Neural progenitor cell (in vitro differentiated cells): ENCODE measurements around the gene FTCD.

Experiments
- EZH2 ChIP-seq: fragments of 200-600 bp; sonication (generic); IDR thresholded peaks from 2 replicates; pipeline ENCODE4 v1.6.1; 2017; ENCODE audit warnings: antibody characterized with exemption, mild to moderate bottlenecking, moderate library complexity
- EZH2phosphoT487 ChIP-seq: fragments of 200-600 bp; sonication (generic); IDR thresholded peaks from 2 replicates; pipeline ENCODE4 v1.6.1; 2017; ENCODE audit warnings: antibody characterized with exemption
- TF ChIP-seq, protein P1 (sequence below): fragments of 200-600 bp; sonication (generic); IDR thresholded peaks from 2 replicates; pipeline ENCODE4 v1.5.1; 2017; ENCODE audit warnings: antibody characterized with exemption, mild to moderate bottlenecking

DNA sequence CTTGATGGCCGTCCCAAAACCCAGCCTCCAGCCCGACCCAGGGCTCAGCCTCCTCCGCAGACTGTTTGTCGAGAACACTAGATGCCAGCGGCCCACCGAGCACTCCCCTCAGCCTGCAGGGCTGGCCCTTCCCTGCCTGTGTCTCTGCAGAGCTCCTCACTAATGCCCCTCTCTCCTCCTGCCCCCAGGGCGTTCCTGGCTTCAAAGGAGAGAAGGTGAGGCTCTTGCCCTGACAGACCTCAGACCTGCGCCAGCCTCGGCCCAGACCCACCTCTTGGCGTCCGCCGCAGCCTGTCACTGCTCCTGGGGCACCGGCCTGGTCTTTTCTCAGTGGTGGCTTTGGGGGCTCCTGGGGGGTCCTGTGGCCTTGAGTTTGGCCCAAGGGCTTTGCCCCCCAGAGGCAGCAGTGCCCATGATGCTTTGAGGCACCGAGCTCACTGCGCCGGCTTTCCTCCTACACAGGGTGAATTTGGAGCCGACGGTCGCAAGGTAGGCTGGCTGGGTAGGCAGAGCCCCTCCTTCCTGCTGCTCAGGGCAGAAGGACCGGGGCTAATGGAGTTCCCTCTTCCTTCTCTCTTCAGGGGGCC lies 39.1 kb downstream of the FTCD start:
- TF ChIP-seq, protein P1, sequence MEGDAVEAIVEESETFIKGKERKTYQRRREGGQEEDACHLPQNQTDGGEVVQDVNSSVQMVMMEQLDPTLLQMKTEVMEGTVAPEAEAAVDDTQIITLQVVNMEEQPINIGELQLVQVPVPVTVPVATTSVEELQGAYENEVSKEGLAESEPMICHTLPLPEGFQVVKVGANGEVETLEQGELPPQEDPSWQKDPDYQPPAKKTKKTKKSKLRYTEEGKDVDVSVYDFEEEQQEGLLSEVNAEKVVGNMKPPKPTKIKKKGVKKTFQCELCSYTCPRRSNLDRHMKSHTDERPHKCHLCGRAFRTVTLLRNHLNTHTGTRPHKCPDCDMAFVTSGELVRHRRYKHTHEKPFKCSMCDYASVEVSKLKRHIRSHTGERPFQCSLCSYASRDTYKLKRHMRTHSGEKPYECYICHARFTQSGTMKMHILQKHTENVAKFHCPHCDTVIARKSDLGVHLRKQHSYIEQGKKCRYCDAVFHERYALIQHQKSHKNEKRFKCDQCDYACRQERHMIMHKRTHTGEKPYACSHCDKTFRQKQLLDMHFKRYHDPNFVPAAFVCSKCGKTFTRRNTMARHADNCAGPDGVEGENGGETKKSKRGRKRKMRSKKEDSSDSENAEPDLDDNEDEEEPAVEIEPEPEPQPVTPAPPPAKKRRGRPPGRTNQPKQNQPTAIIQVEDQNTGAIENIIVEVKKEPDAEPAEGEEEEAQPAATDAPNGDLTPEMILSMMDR = no peak
- TF ChIP-seq EZH2 (no peak), EZH2phosphoT487 (no peak)
